GM19455 (cell line): ENCODE measurements around the gene VWF.
"Not testable (repeated sequence)": the region's sequence is repeated elsewhere in the genome, so short reads cannot be mapped to it uniquely, and the experiment has no call there.

Experiments
- ATAC-seq: cut with Tn5 transposase; IDR thresholded peaks from one replicate; pipeline ENCODE4 v1.9.1; 2021; ENCODE audit not compliant: unreplicated experiment

Gene VWF

GRCh38 chr12:6124411-6125309 lies at the start of gene VWF:
Gene VWF, minus strand, starts transcription at chr12:6124670. Its CDS starts 1,474 bp downstream, at chr12:6123196.
- ATAC-seq, result no peak

DNA sequence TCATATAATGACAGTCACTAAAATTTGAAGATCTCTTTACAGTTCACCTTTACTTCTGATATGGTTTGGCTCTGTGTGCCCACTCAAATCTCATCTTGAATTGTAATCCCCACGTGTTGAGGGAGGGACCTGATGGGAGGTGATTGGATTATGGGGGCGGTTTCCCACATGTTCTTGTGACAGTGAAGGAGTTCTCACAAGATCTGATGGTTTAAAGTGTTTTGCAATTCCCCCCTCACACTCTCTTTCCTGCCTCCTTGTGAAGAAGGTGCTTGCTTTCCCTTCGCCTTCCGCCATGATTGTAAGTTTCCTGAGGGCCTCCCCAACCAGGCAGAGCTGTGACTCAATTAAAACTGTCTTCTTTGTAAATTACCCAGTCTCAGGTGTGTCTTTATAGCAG lies 48.4 kb upstream of the VWF start:
- ATAC-seq, result no peak

GRCh38 chr12:6172086-6172485 lies 47.6 kb upstream of the VWF start:
- ATAC-seq, result no peak

- no peak for ATAC-seq
These were observed 47.0 kb upstream of the VWF start for GRCh38 chr12:6171409-6172015.

DNA sequence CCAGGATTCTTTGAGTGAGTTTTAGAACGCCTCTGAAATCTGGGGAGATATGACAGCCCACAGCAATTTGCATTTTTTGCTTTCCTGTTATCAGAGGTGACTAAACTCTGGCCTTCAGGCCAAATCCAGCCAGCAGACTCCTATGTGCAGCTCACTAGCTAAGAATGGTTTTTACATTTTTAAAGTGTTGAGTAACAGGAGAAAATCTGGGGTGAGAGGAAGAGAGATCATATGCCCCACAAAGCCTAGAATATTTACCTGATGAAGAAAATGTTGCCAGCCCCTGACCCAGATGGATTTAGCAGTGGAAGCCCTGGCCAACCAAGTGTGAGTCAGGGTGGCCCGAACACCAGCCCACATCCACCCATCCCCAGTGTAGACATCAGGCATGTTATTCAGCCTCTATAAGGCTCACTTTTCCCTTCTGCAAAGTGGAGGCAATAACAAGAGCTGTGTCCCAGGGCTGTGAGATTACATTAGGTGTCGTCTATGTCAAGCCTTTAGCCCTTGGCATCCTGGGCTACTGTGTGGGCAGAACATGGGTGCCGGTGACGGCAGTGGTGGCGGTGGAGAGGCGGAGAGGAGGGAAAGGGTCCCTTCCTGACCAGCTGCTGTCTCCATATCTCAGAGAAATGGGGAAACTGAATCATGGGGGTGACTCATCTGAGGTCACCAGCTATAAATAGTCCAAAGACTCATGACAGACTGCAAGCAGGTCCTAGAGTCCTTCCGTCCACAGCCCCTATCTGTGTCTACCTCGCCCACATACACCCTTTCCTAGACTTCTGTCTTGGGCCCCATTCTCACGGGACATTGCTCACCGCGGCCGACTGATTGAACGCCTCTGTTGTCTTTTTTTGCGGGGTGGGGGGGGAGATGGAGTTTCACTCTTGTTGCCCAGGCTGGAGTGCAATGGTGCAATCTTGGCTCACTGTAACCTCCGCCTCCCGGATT lies 43.1 kb upstream of the VWF start:
- peak; percentile 76 for ATAC-seq

- no peak for ATAC-seq
These were observed 42.3 kb upstream of the VWF start for GRCh38 chr12:6166808-6167207.

GRCh38 chr12:6165395-6165794 lies 40.9 kb upstream of the VWF start:
- no peak for ATAC-seq

DNA sequence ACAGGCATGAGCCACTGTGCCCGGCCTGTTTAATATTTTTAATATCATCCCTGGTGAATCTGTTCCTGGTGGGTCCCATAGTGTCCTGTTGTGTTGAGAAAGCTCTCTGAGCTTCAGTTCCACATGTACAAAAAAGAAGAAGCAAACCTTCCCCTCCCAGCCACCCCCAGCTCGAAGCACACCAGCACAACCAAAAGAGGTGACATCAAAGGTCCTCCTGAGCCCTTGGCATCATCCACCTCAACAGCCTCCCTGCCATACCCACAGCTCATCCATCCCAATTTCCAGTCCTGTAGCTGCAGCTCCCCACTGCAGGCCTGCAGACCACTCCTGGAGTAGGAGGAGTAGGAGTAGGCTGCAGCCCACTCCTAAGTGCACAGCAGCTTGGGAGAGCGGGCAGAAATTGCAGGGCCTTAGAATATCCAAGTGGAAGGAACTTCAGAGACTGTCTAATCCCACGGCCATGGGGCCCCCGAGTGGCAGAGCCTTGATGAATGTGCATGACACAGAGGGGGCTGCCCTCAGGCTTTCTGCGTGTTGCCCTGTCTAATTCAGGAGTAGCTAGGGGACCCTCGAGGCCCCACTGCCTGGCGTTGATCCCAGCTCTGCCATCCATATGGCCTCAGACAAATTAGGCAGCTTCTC lies 39.1 kb upstream of the VWF start:
- ATAC-seq, result no peak

- no peak for ATAC-seq
These were observed 36.8 kb upstream of the VWF start for GRCh38 chr12:6161124-6161882.

GRCh38 chr12:6160049-6160649 lies 35.7 kb upstream of the VWF start:
- not testable (repeated sequence) for ATAC-seq

GRCh38 chr12:6159166-6160011 lies 34.9 kb upstream of the VWF start:
- ATAC-seq, result not testable (repeated sequence)

DNA sequence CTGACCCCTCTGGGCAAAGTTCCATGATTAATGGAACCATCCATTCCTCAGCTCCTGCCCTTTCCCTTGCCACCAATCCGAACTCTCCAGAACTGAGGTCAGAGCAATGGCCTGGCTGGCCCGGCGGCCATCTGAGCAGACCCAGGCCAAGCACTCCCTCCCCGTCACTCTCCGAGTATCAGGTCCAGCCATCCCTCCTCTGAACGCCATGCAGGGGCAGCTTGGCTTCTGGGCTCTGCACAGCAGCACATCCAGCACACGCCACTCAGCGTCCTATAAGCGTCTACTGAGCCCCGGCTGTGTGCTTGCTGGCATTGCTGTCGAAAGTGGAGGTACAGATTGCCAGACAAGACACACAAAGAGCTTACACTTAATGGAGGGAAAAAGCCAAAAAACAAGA lies 34.3 kb upstream of the VWF start:
- ATAC-seq, result no peak

DNA sequence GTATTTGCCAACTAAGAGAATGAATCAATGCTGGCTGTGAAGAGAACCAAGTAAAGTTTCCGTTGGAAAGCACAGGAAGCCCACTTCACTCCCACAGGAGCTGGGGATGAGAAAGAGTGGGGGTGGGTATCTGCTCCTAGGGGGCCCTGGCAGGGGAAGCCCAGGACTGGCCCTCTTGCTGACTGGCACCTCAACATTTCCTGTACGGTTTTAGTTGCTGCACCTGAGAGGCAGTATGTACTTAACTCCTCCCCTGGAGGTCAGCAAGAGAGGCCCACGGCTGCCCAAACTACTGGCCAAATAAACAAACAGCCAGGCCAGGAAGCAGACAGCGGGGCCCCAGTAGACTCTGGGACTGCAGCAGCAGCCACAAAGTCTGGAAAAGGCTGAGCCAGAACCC lies 33.8 kb upstream of the VWF start:
- ATAC-seq, result no peak

DNA sequence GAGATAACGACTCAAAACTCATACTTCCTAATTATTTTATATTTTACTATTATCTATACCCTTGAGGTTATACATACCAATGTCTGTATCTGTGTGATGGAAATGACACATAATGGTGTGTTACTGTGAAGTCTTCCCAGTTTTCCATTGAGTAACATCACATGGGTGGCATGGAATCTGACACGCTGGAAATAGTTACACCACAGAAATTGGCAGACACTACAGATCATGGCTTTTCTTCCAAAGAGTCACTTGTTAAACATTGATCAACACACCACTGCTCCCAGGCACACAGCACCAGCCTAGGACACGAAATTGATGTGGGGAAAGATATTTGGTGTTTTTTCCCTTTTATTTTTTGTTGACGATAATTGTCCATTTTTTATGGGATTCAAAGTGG lies 33.0 kb upstream of the VWF start:
- no peak for ATAC-seq

DNA sequence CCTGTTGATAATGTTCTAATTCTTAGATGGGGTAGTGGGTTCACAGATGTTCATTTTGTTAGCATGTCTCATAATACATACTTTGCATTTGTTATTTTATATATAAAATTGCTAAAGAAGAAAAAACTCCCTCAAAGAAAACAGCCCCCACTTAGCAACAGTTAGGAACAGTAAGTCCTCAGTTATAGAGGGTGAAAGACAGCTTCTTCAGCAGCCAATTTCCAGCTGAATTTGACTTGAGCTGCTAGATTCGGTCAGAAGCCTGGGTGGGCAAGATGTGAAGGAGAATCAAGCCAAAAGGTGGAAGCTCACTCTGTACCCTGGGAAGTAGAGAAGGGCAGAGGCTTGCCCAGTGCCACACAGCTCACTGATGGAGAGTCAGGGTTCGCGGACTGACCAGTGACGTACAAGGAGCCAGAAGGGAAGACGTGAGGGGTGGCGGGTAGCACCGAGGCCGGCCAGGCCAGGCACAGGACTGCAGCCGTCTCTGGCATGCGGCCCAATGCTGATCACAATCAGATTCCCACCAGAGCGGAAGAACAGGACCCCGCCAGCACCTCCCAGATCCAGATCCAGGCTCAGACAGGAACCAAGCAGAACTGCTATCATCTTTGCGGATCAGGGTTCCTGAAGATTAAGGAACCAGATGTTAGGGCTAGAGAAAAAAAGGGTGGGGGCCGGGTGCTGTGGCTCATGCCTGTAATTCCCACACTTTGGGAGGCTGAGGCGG lies 30.4 kb upstream of the VWF start:
- no peak for ATAC-seq

- ATAC-seq, result not testable (repeated sequence)
These were observed 24.3 kb upstream of the VWF start for GRCh38 chr12:6148722-6149121.

DNA sequence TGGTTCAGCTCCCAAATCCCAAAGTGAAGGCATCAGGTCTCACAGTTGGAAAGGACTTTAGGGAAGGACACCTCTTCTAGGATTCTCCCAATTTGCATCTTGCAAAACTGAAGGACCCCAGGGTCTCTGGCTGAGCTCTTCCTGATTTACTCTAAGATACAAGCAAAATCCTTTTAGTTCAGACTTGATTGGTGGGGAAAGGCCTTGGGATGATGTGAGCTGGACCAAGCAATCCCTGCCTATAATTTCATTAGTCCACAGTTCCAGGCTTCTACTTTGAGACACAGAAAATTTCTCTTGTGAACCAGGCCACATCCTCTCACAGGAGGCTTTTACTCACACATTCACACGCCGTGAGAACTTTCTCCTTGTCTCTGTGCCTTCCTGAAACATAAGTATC lies 23.6 kb upstream of the VWF start:
- no peak for ATAC-seq

GRCh38 chr12:6146951-6147350 lies 22.5 kb upstream of the VWF start:
- ATAC-seq, result no peak
